ENCODE data around the gene COPG2.

DNA sequence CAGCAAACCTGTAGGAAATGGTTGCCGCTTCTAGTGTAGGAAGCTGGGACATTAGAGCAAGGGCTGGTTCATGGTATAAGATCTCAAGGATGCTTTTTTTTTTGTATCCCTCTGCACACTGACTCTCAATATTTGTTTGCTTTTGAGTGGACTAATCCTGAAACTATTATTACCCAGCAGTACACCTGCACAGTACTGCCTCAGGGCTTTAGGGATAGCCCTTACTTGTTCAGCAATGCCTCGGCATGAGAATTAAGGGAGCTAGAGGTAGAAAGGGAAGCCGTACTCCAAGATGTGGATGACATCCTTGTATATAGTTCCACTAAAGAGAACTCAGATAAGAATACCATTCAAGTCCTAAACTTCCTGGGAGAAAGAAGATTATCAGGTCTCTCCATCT is 70.5 kb downstream of the COPG2 start:
- TF ChIP-seq, protein P1, sequence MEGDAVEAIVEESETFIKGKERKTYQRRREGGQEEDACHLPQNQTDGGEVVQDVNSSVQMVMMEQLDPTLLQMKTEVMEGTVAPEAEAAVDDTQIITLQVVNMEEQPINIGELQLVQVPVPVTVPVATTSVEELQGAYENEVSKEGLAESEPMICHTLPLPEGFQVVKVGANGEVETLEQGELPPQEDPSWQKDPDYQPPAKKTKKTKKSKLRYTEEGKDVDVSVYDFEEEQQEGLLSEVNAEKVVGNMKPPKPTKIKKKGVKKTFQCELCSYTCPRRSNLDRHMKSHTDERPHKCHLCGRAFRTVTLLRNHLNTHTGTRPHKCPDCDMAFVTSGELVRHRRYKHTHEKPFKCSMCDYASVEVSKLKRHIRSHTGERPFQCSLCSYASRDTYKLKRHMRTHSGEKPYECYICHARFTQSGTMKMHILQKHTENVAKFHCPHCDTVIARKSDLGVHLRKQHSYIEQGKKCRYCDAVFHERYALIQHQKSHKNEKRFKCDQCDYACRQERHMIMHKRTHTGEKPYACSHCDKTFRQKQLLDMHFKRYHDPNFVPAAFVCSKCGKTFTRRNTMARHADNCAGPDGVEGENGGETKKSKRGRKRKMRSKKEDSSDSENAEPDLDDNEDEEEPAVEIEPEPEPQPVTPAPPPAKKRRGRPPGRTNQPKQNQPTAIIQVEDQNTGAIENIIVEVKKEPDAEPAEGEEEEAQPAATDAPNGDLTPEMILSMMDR (conservative IDR thresholded peaks at IDR 0.05; ENCODE audit: low read depth, low read length), result no peak
- TF ChIP-seq EZH2 (IDR thresholded peaks at IDR 0.05; ENCODE audit: borderline replicate concordance, low read depth, low read length, poor library complexity, severe bottlenecking), result no peak
